ENCODE measurements around the gene WDR33. TPM values are rescaled to one million over a fixed set of nuclear protein-coding genes. Genes with fewer than 3 reads are reported as not detected.

WDR33 gene
- polyA plus RNA-seq, 1 donor: 28.3 TPM

GRCh38 chr2:127653421-127654083 lies 157.4 kb downstream of the WDR33 start:
- no peak for DNase-seq

- no peak for DNase-seq
Measured at GRCh38 chr2:127652786-127653357, 158.1 kb downstream of the WDR33 start.

GRCh38 chr2:127651971-127652550 lies 158.9 kb downstream of the WDR33 start:
- peak; percentile 68 for DNase-seq

GRCh38 chr2:127651381-127651809 lies 159.6 kb downstream of the WDR33 start:
- DNase-seq: no peak

Other genes with a start within 250 kb of the WDR33 start
- 2.9 TPM for gene GPR17, start 165.0 kb downstream of the WDR33 start, polyA plus RNA-seq (ENCODE audit: insufficient read length)
- gene LIMS2, start 135.6 kb downstream of the WDR33 start, polyA plus RNA-seq (ENCODE audit: insufficient read length): 52.6 TPM
- not detected for gene SFT2D3, start 109.7 kb downstream of the WDR33 start, polyA plus RNA-seq (ENCODE audit: insufficient read length)
- gene POLR2D, start 47.0 kb upstream of the WDR33 start, polyA plus RNA-seq (ENCODE audit: insufficient read length): 49.3 TPM
- gene AMMECR1L, start 74.8 kb upstream of the WDR33 start, polyA plus RNA-seq (ENCODE audit: insufficient read length): 14.8 TPM
- 12.9 TPM for gene SAP130, start 216.9 kb upstream of the WDR33 start, polyA plus RNA-seq (ENCODE audit: insufficient read length)

Data from hindlimb muscle (tissue), 1 donor.